Lower lobe of right lung (tissue), 2 donors: Measurements from ENCODE around the gene WNT11. TPM values are rescaled to one million over a fixed set of nuclear protein-coding genes. Genes with fewer than 3 reads are reported as not detected.

ENCODE experiments used
- ATAC-seq, 2 donors: fragments of 200-7000 bp; cut with Tn5 transposase; one replicate each; pipeline ENCODE4 v1.9.1; 2020 to 2022; ENCODE audit warnings: mild to moderate bottlenecking in 2 of 2, moderate library complexity in 2 of 2
- DNase-seq: peaks from one replicate; pipeline ENCODE4 v3.0.0-alpha.2; 2020
- H3K27ac ChIP-seq: fragments of 200-600 bp; one replicate; pipeline ENCODE4 v1.8.0; 2022
- H3K27me3 ChIP-seq: fragments of 200-600 bp; one replicate; pipeline ENCODE4 v1.8.0; 2022; ENCODE audit warnings: low read depth
- H3K36me3 ChIP-seq: fragments of 200-600 bp; one replicate; pipeline ENCODE4 v1.8.0; 2022; ENCODE audit warnings: mild to moderate bottlenecking
- H3K4me1 ChIP-seq: fragments of 200-600 bp; one replicate; pipeline ENCODE4 v1.8.0; 2022
- H3K4me3 ChIP-seq: fragments of 200-600 bp; one replicate; pipeline ENCODE4 v1.8.0; 2022; ENCODE audit warnings: mild to moderate bottlenecking
- H3K9me3 ChIP-seq: fragments of 200-600 bp; one replicate; pipeline ENCODE4 v1.8.0; 2022
- intact Hi-C: fragments of 100-400 bp; cut with DNase I; formaldehyde crosslinking; loops from one replicate; pipeline ENCODE4 v1.11.0; 2022
- total RNA-seq: library from RNA; stranded (reverse); fragmentation: NEBNext Ultra II Directional; extraction: Animal tissue kit (Norgen Biotek cat#: 25700); gene quantifications from one replicate; pipeline ENCODE4 v1.2.1, GENCODE V29; 2021
- TF ChIP-seq, protein P1 (sequence below): fragments of 200-600 bp; IDR thresholded peaks from one replicate; pipeline ENCODE4 v1.8.0; 2022; ENCODE audit warnings: antibody characterized with exemption, mild to moderate bottlenecking
- donor health status: DM: no; HTN: yes; CAD: no; lungs with severe emphysema.

Gene WNT11
- total RNA-seq, 1 donor from 2014 or later, result 9.2 TPM

GRCh38 chr11:76185511-76185910 lies 20.8 kb downstream of the WNT11 start:
- Histone ChIP-seq H3K4me3 (no peak overlapping the region), H3K27me3 (no peaks in the 10 kb centered on the region), H3K36me3 (no peaks in the 10 kb centered on the region), H3K4me1 (peaks cover 29% of the 10 kb centered on the region), H3K9me3 (no peaks in the 10 kb centered on the region), H3K27ac (peak overlapping the region; percentile 69)
- no peak for ATAC-seq
- intact Hi-C loops, result no loop called here
- DNase-seq, result no peak
- TF ChIP-seq, protein P1, sequence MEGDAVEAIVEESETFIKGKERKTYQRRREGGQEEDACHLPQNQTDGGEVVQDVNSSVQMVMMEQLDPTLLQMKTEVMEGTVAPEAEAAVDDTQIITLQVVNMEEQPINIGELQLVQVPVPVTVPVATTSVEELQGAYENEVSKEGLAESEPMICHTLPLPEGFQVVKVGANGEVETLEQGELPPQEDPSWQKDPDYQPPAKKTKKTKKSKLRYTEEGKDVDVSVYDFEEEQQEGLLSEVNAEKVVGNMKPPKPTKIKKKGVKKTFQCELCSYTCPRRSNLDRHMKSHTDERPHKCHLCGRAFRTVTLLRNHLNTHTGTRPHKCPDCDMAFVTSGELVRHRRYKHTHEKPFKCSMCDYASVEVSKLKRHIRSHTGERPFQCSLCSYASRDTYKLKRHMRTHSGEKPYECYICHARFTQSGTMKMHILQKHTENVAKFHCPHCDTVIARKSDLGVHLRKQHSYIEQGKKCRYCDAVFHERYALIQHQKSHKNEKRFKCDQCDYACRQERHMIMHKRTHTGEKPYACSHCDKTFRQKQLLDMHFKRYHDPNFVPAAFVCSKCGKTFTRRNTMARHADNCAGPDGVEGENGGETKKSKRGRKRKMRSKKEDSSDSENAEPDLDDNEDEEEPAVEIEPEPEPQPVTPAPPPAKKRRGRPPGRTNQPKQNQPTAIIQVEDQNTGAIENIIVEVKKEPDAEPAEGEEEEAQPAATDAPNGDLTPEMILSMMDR, result no peak

DNA sequence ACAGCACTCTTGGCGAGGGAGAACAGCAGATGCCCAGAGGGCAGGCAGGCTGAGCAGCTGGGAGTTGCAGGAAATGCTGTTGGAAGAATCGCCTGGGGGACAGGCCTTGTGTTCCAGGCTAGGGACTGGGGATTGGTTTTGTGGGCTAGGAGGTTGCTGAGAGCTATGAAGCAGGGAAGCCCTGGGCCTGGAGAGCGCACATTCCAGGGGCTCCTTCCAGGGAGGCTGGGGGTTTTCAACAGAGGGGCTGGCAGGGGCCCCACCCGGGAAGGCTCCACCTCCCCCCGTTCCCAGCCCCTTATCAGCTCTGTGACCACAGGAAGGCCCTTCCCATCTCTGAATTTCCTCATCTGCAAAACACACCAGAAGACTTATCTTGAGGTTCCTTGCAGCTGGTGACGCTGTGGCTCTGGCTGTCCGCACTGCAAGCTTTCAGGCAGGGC lies 21.7 kb downstream of the WNT11 start:
- H3K27ac ChIP-seq, result peak overlapping the region; percentile 69
- no peak overlapping the region for H3K4me3 ChIP-seq
- no peak for ATAC-seq
- no peak for DNase-seq
- no peaks in the 10 kb centered on the region for H3K27me3 ChIP-seq
- intact Hi-C loops, result no loop called here
- TF ChIP-seq, protein P1, result no peak
- peaks cover 29% of the 10 kb centered on the region for H3K4me1 ChIP-seq
- H3K9me3 ChIP-seq, result no peaks in the 10 kb centered on the region
- H3K36me3 ChIP-seq, result no peaks in the 10 kb centered on the region

DNA sequence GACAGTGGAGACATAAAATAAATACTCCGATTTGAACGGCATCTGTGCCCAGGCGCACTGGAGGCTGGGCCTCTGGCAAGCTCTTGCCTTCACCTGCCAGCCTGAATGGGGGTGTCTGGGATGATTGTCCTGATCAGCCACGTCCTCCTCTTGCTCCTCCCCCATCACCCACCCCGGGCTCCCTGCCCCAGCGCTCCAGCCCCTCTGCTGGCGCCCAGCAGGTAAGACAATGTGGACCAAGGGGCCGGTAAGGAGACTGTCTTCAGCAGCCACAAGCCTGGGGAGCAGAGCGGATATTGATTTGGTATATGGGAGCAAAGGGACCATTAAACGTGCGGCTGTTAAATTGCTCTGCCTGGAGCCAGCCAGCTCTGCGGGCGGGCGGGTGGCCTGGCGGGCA lies 24.9 kb downstream of the WNT11 start:
- intact Hi-C loops, result no loop called here
- no peak for ATAC-seq
- no peak overlapping the region for H3K4me3 ChIP-seq
- H3K27me3 ChIP-seq, result no peaks in the 10 kb centered on the region
- H3K36me3 ChIP-seq, result no peaks in the 10 kb centered on the region
- H3K4me1 ChIP-seq, result peaks cover 22% of the 10 kb centered on the region
- no peak overlapping the region for H3K27ac ChIP-seq
- TF ChIP-seq, protein P1, result no peak
- no peak for DNase-seq
- H3K9me3 ChIP-seq, result no peaks in the 10 kb centered on the region

DNA sequence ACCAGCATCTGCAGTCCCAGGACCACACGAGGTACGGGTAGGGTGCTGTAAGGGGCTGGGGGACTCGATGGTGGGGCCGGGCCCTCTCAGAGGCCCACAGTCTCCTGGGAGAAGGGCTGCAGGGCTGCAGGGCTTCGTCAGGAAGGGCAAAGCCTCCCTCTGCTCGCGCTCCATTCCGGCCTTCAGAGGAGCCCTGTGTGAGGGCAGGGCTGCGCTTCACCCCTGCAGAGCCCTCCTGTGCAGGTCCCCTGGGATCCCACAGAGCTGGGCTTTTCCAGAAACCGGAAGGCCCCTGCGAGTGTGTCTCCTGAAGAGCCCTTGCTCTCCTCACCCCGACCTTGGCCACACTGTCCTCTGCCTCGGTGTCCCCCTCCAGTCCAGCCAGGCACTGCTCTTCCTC lies 27.2 kb downstream of the WNT11 start:
- ATAC-seq, result no peak
- Histone ChIP-seq H3K27me3 (no peaks in the 10 kb centered on the region), H3K4me3 (no peak overlapping the region), H3K4me1 (no peaks in the 10 kb centered on the region), H3K27ac (no peak overlapping the region), H3K36me3 (no peaks in the 10 kb centered on the region), H3K9me3 (no peaks in the 10 kb centered on the region)
- intact Hi-C loops, result no loop called here
- TF ChIP-seq, protein P1, result no peak
- no peak for DNase-seq

DNA sequence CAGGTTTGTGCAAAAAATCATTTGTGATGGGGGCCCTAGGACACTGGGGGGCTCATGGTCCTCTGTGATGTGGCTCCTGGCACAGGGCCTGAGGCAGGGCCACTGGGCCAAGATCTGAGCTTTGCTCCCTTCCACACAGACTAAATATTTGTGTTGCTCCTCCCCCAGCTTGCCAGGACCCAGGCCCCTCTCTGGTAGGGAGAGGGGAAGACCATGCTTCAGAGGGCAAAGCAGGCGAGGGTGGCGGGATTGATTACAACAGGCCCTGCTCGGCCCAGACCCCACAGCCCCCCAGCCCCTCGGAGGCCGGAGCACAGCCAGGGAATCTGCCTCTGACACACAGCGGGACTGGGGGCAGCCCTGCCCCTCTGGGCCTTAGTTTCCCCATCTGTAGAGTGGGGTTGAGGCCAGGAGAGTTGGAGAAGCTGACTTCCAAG lies 29.0 kb downstream of the WNT11 start:
- no peaks in the 10 kb centered on the region for H3K9me3 ChIP-seq
- H3K4me1 ChIP-seq, result no peaks in the 10 kb centered on the region
- DNase-seq, result no peak
- H3K27me3 ChIP-seq, result no peaks in the 10 kb centered on the region
- H3K27ac ChIP-seq, result no peak overlapping the region
- no peak for ATAC-seq
- H3K36me3 ChIP-seq, result no peaks in the 10 kb centered on the region
- intact Hi-C loops, result no loop called here
- no peak overlapping the region for H3K4me3 ChIP-seq
- TF ChIP-seq, protein P1, result no peak

- DNase-seq, result no peak
- no peaks in the 10 kb centered on the region for H3K36me3 ChIP-seq
- no peaks in the 10 kb centered on the region for H3K4me1 ChIP-seq
- H3K27me3 ChIP-seq, result no peaks in the 10 kb centered on the region
- ATAC-seq, result no peak
- no peaks in the 10 kb centered on the region for H3K9me3 ChIP-seq
- H3K4me3 ChIP-seq, result no peak overlapping the region
- TF ChIP-seq, protein P1, result no peak
- H3K27ac ChIP-seq, result no peak overlapping the region
- intact Hi-C loops, result no loop called here
Measured at GRCh38 chr11:76176463-76176862, 29.8 kb downstream of the WNT11 start.
